PC-3 (cell line): ENCODE measurements around the gene DNM2. TPM values are rescaled to one million over a fixed set of nuclear protein-coding genes. Genes with fewer than 3 reads are reported as not detected.
A peak's percentile ranks its signal among the peaks of the same experiment; 100 is the strongest.

Experiments
- ATAC-seq: fragments of 200-7000 bp; cut with Tn5 transposase; 2 replicates; pipeline ENCODE4 v1.9.1; 2020; ENCODE audit warnings: mild to moderate bottlenecking, moderate library complexity
- BruUV-seq: library from RNA; stranded (reverse); fragments of 400-500 nt; replicated peaks from 2 replicates; lab custom pipeline; 2021; lab: Mats Ljungman, UMichigan
- CTCF ChIA-PET: fragments of 300-600 bp; sonication (Branson Sonifier 250); formaldehyde crosslinking; loops from one replicate; lab custom pipeline; 2022; ENCODE audit warnings: antibody characterized with exemption; lab: Charles Lee
- POLR2A ChIA-PET: fragments of 300-600 bp; sonication (Branson Sonifier 250); formaldehyde crosslinking; loops from one replicate; lab custom pipeline; 2022; ENCODE audit warnings: antibody characterized with exemption; ENCODE audit not compliant: unreplicated experiment; lab: Charles Lee
- DNase-seq: peaks from one replicate; pipeline ENCODE4 v3.0.0-alpha.2; 2015
- H2AFZ ChIP-seq: fragments of 300-600 bp; sonication (generic); 2 replicates; pipeline ENCODE4 v1.6.0; 2016; ENCODE audit warnings: antibody characterized with exemption, low read length
- H3F3A ChIP-seq: fragments of 300-600 bp; sonication (generic); one replicate; pipeline ENCODE4 v1.6.0; 2017; ENCODE audit warnings: antibody characterized with exemption, low read length, control low read depth, mild to moderate bottlenecking; ENCODE audit not compliant: unreplicated experiment
- H3K27ac ChIP-seq: fragments of 300-600 bp; sonication (generic); 2 replicates; pipeline ENCODE4 v1.5.1; 2016; ENCODE audit warnings: mild to moderate bottlenecking, low read length
- H3K27me3 ChIP-seq: fragments of 300-600 bp; sonication (generic); 2 replicates; pipeline ENCODE4 v1.6.1; 2016; ENCODE audit warnings: low read length, mixed read lengths
- H3K36me3 ChIP-seq: fragments of 300-600 bp; sonication (generic); 2 replicates; pipeline ENCODE4 v1.6.1; 2016; ENCODE audit warnings: low read depth, mixed run types, low read length, mixed read lengths
- H3K4me1 ChIP-seq: fragments of 300-600 bp; sonication (generic); 2 replicates; pipeline ENCODE4 v1.5.1; 2016; ENCODE audit warnings: low read length; ENCODE audit not compliant: insufficient read depth
- H3K4me2 ChIP-seq: fragments of 300-600 bp; sonication (generic); 2 replicates; pipeline ENCODE4 v1.6.0; 2016; ENCODE audit warnings: low read length
- H3K4me3 ChIP-seq: fragments of 300-600 bp; sonication (generic); 2 replicates; pipeline ENCODE4 v1.5.1; 2016; ENCODE audit warnings: mild to moderate bottlenecking, low read length, mixed read lengths
- H3K79me2 ChIP-seq: fragments of 300-600 bp; sonication (generic); 2 replicates; pipeline ENCODE4 v1.6.1; 2017; ENCODE audit warnings: low read length, mixed read lengths
- H3K9ac ChIP-seq: fragments of 300-600 bp; sonication (generic); 2 replicates; pipeline ENCODE4 v1.6.0; 2016; ENCODE audit warnings: mild to moderate bottlenecking, low read length
- H3K9me2 ChIP-seq: fragments of 300-600 bp; sonication (generic); replicated peaks from 2 replicates; pipeline ENCODE4 v1.6.1; 2016; ENCODE audit warnings: mixed run types, low read length, mixed read lengths
- H3K9me3 ChIP-seq: fragments of 300-600 bp; sonication (generic); 2 replicates; pipeline ENCODE4 v1.6.1; 2016; ENCODE audit warnings: low read length, mixed read lengths
- H4K20me1 ChIP-seq: fragments of 300-600 bp; sonication (generic); 2 replicates; pipeline ENCODE4 v1.6.1; 2016; ENCODE audit warnings: low read length, mixed read lengths
- EZH2 ChIP-seq: fragments of 300-600 bp; sonication (generic); IDR thresholded peaks from one replicate; pipeline ENCODE4 v1.6.1; 2017; ENCODE audit warnings: antibody characterized with exemption, mild to moderate bottlenecking, low read length; ENCODE audit not compliant: unreplicated experiment
- EZH2phosphoT487 ChIP-seq: fragments of 300-600 bp; sonication (generic); IDR thresholded peaks from 2 replicates; pipeline ENCODE4 v1.6.1; 2018; ENCODE audit warnings: mild to moderate bottlenecking, antibody characterized with exemption, low read length, borderline replicate concordance
- intact Hi-C: fragments of 100-400 bp; cut with micrococcal nuclease; formaldehyde crosslinking; loops from 2 replicates; pipeline ENCODE4 v1.9.0; 2023
- total RNA-seq: library from RNA; depleted of rRNA; stranded (reverse); fragments of >200 nt; gene quantifications from 2 replicates; pipeline ENCODE4 v1.2.3, GENCODE V29; 2014
- TF ChIP-seq, protein P1 (sequence below): fragments of 300-600 bp; sonication (generic); conservative IDR thresholded peaks from 2 replicates; pipeline ENCODE4 v1.5.1; 2017; ENCODE audit warnings: antibody characterized with exemption, low read depth, mild to moderate bottlenecking, low read length

Gene DNM2
- total RNA-seq, 1 experiment from 2014 or later: 150 TPM

DNA sequence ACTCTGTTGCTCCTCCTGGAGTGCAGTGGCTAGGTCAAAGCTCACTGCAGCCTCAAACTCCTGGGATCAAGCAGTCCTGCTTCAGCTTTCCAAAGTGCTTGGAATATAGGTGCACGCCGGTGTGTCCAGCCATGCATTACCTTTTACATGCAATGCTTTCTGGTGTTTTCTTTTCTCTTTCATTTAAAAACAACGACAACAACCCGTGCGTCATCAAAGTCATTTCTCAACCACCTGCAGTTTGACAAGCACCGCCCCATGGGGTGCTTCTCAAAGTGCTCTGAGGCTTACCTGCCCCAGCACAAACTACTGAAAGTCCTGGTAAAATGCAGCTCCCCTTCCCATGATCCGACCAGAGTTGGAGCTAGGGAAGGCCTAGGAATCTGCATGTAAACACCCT, 9.6 kb upstream of the DNM2 start:
- TF ChIP-seq EZH2: no peak
- TF ChIP-seq, protein P1, sequence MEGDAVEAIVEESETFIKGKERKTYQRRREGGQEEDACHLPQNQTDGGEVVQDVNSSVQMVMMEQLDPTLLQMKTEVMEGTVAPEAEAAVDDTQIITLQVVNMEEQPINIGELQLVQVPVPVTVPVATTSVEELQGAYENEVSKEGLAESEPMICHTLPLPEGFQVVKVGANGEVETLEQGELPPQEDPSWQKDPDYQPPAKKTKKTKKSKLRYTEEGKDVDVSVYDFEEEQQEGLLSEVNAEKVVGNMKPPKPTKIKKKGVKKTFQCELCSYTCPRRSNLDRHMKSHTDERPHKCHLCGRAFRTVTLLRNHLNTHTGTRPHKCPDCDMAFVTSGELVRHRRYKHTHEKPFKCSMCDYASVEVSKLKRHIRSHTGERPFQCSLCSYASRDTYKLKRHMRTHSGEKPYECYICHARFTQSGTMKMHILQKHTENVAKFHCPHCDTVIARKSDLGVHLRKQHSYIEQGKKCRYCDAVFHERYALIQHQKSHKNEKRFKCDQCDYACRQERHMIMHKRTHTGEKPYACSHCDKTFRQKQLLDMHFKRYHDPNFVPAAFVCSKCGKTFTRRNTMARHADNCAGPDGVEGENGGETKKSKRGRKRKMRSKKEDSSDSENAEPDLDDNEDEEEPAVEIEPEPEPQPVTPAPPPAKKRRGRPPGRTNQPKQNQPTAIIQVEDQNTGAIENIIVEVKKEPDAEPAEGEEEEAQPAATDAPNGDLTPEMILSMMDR: no peak
- no peak for TF ChIP-seq EZH2phosphoT487
- Histone ChIP-seq H3K79me2 (no peaks in the 10 kb centered on the region), H2AFZ (no peak overlapping the region), H3K9ac (no peak overlapping the region), H3K4me3 (no peak overlapping the region), H3K4me1 (no peaks in the 10 kb centered on the region), H3K27ac (no peak overlapping the region), H3K36me3 (no peaks in the 10 kb centered on the region; the same call in 1 of the 2 replicates), H3K9me3 (no peaks in the 10 kb centered on the region), H3K9me2 (no peaks in the 10 kb centered on the region), H3F3A (no peaks in the 10 kb centered on the region), H3K4me2 (no peak overlapping the region), H3K27me3 (no peaks in the 10 kb centered on the region), H4K20me1 (no peaks in the 10 kb centered on the region)
- ChIA-PET CTCF (interaction anchor here (0.5 kb wide), 1 partner anchor 9 kb away, joined by 3 read pairs; the partner anchor contains the start of gene DNM2), POLR2A (no interaction called here)
- no TSS peak for BruUV-seq
- ATAC-seq (no peak), DNase-seq (no peak)
- intact Hi-C loops: no loop called here

DNA sequence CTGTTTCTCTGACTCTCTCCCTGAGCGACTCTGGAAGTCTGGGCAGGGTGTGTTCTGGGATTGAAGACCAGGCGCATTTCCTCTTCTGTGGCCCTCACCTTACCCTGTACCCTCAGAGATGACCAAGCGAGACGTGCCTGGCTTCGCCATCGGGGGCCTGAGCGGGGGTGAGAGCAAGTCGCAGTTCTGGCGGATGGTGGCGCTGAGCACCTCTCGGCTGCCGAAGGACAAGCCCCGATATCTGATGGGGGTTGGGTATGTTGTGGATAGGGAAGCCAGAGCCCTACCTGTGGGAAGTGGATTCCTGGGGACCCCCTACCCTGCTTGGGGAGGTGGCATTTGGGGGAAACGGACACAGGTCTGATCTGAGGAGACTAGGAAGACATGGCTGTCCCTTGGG, 5.8 kb upstream of the DNM2 start:
- no peak for ATAC-seq
- Histone ChIP-seq H2AFZ (no peak overlapping the region), H3K79me2 (no peaks in the 10 kb centered on the region), H3K9ac (no peak overlapping the region), H3K4me2 (no peak overlapping the region), H4K20me1 (no peaks in the 10 kb centered on the region), H3F3A (no peaks in the 10 kb centered on the region), H3K9me3 (no peaks in the 10 kb centered on the region), H3K36me3 (peaks cover 3% of the 10 kb centered on the region; the same call in 1 of the 2 replicates), H3K27ac (no peak overlapping the region), H3K9me2 (no peaks in the 10 kb centered on the region), H3K4me1 (peaks cover 4% of the 10 kb centered on the region; the same call in 1 of the 2 replicates), H3K27me3 (no peaks in the 10 kb centered on the region), H3K4me3 (no peak overlapping the region)
- no peak for DNase-seq
- no TSS peak for BruUV-seq
- ChIA-PET POLR2A (no interaction called here), CTCF (no interaction called here)
- no peak for TF ChIP-seq EZH2phosphoT487
- no peak for TF ChIP-seq EZH2
- TF ChIP-seq, protein P1: no peak
- intact Hi-C loops: no loop called here

DNA sequence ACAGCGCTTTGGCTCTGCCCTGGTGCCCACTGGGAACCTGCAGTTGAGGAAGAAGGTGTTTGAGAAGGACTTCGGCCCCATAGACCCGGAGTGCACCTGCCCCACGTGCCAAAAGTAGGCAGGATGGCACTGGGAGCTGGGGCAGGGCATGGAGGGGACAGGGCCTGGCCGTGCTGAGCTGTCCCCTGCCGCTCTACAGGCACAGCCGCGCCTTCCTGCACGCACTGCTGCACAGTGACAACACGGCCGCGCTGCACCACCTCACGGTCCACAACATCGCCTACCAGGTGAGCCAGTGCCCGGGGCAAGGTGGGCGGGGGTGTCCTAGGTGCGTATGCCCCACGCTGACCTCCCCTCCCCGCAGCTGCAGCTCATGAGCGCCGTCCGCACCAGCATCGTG, 5.1 kb upstream of the DNM2 start:
- intact Hi-C loops: no loop called here
- TSS peak; percentile 63 for BruUV-seq
- H3K9me2 ChIP-seq: no peaks in the 10 kb centered on the region

More for the DNA sequence above, 5.1 kb upstream of the DNM2 start:
- no peak for DNase-seq
- Histone ChIP-seq H3K27ac (no peak overlapping the region), H4K20me1 (no peaks in the 10 kb centered on the region), H3K4me2 (no peak overlapping the region), H3K36me3 (peaks cover 3% of the 10 kb centered on the region; the same call in 1 of the 2 replicates), H3F3A (no peaks in the 10 kb centered on the region), H3K4me3 (no peak overlapping the region), H3K9ac (no peak overlapping the region), H3K9me3 (no peaks in the 10 kb centered on the region), H3K27me3 (no peaks in the 10 kb centered on the region), H3K4me1 (peaks cover 5% of the 10 kb centered on the region; the same call in 1 of the 2 replicates), H2AFZ (no peak overlapping the region), H3K79me2 (no peaks in the 10 kb centered on the region)
- no peak for ATAC-seq
- ChIA-PET POLR2A (no interaction called here), CTCF (no interaction called here)
- TF ChIP-seq, protein P1: no peak
- no peak for TF ChIP-seq EZH2
- no peak for TF ChIP-seq EZH2phosphoT487
